ENCODE results near the gene YWHAQ. TPM values are rescaled to one million over a fixed set of nuclear protein-coding genes. Genes with fewer than 3 reads are reported as not detected.
A peak's percentile ranks its signal among the peaks of the same experiment; 100 is the strongest.

Gene YWHAQ
- total and polyA plus RNA-seq, 9 of the 15 experiments (the other 6 are each of a cell fraction or from before 2014, with no cell fraction given), result 63.1 to 359 (median 203) TPM

GRCh38 chr2:9673914-9674481 lies 43.2 kb upstream of the YWHAQ start (continued):
- TF ChIP-seq TSHZ1 (CRISPR knock-in tag; IDR thresholded peaks at IDR 0.05), result no peak
- TF ChIP-seq CBFA2T2 (conservative IDR thresholded peaks at IDR 0.05), result peak; percentile 92
- TF ChIP-seq ARID4B (CRISPR knock-in tag; IDR thresholded peaks at IDR 0.05), result no peak
- peak; percentile 75; the same call in 1 of the 2 replicates for TF ChIP-seq MYNN (IDR thresholded peaks at IDR 0.05)
- TF ChIP-seq MYNN (CRISPR knock-in tag; IDR thresholded peaks at IDR 0.05), result no peak
- TF ChIP-seq SMAD1 (IDR thresholded peaks at IDR 0.05; ENCODE audit: low read depth, low read length, partially characterized antibody), result peak; percentile 28
- TF ChIP-seq SP2 (IDR thresholded peaks at IDR 0.05; ENCODE audit: extremely low read depth, low read depth, low read length, poor library complexity, severe bottlenecking), result no peak
- TF ChIP-seq ZMIZ1 (IDR thresholded peaks at IDR 0.05; ENCODE audit: low read depth in 2 of 2, low read length in 2 of 2), result peak in 1 of 2 experiments; percentile 81; a peak in 2 of 4 replicates
- TF ChIP-seq RBBP5 (IDR thresholded peaks at IDR 0.05; ENCODE audit: borderline replicate concordance, insufficient read depth, low read length, poor library complexity, severe bottlenecking), result no peak
- no peak for TF ChIP-seq TRIM28 (IDR thresholded peaks at IDR 0.05)
- 0 out of 2 replicates have a peak, but pooled peaks have one; percentile 10 for TF ChIP-seq EHMT2 (IDR thresholded peaks at IDR 0.05)
- TF ChIP-seq ILK (tag; IDR thresholded peaks at IDR 0.05; ENCODE audit: borderline replicate concordance, low read depth), result no peak
- TF ChIP-seq ZNF165 (CRISPR knock-in tag; IDR thresholded peaks at IDR 0.05; ENCODE audit: borderline replicate concordance), result no peak
- TF ChIP-seq EWSR1 (IDR thresholded peaks at IDR 0.05; ENCODE audit: borderline replicate concordance, low read depth, partially characterized antibody), result no peak
- TF ChIP-seq CEBPB (tag; IDR thresholded peaks at IDR 0.05), result no peak

Data from K562 (cell line).